CD1c-positive myeloid dendritic cell (primary cell): Measurements from ENCODE around the gene DIP2C.
"Not testable (repeated sequence)": the region's sequence is repeated elsewhere in the genome, so short reads cannot be mapped to it uniquely, and the experiment has no call there.

Experiments used
- DNase-seq: peaks from one replicate; pipeline ENCODE4 v3.0.0-alpha.2; 2016; ENCODE audit errors: extremely low spot score

DIP2C gene

DNA sequence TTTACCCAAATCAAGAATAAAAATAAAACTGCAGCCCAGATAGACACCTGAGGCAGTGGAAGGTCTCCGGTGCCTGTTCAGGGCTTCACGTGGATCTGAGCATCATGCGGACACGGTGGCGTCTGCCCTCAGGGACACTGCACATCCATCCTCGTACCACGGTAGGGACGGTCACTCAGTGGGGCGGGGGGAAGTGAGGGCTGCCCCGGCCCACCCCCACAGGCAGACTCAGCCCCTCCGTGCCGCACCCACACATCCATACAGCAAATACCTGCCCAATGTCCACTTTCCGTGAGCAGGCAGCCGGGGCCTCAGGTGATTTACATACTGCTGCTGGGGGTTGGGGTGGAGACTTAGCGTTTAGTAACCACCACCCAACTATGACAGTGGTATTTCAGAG lies 207.8 kb downstream of the DIP2C start:
- no peak for DNase-seq

DNA sequence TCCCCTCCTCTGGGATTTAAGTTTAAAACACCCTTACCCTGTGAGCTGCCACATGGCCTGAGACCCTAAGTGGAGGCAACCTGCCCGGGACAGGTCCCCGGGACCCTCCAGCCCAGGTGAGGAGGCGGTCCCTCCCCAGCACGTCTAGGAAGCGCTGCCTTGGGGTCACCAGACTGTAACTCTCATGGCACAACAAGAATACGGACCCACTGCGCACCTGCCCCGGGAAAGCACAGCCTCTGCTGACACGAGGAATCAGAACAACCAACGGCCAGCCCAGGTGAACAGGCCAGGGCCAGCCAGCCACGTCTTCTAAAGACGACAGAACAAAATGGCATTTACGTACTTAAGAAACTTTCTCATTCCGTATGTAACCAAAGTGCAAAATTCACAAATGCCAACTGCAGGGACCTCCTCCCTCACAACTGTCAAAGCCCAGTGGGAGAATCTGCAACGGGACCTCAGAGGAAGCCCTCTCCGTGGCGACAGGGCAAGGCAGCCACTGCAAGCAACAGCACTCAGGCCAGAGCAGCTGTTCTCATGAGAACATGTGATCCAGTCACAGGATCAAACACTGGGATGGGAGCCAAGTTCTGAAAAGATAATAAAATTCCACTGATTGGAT lies 208.4 kb downstream of the DIP2C start:
- DNase-seq, result no peak

DNA sequence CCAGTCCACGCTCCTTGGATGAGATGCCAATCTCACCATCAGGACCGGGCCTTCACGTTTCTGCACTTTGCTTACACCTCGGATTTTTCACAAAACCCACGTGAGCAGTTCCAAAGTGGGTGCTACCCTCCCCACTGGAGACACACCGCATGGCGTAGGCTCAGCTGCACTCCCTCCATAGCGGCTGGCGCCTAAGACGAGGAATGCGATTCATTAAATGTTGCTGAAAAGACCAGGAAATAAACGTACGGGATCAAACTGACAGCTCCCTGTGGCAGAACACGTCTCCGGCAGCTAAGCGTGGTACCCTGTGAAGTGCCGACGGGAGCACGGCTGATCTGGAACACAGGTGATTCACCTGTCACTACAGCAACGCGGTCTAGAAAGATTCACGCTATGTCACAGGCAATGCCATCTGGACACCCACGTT lies 209.0 kb downstream of the DIP2C start:
- DNase-seq, result no peak

DNA sequence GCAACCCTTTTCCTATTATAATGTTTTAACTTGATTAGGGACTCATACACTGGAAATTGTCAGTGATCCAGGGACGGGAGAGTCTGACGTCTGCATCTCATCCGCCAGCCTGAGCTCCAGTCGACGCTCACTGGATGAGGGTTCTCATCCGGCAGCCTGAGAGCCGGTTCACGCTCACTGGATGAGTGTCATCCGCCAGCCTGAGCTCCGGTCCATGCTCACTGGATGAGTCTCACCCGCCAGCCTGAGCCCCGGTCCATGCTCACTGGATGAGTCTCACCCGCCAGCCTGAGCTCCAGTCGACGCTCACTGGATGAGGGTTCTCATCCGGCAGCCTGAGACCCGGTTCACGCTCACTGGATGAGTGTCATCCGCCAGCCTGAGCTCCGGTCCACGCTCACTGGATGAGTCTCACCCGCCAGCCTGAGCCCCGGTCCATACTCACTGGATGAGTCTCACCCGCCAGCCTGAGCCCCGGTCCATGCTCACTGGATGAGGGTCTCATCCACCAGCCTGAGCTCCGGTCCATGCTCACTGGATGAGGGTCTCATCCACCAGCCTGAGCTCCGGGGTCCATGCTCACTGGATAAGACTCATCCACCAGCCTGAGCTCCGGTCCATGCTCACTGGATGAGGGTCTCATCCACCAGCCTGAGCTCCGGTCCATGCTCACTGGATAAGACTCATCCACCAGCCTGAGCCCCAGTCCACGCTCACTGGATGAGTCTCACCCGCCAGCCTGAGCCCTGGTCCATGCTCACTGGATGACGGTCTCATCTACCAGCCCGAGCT lies 209.6 kb downstream of the DIP2C start:
- DNase-seq, result not testable (repeated sequence)

DNA sequence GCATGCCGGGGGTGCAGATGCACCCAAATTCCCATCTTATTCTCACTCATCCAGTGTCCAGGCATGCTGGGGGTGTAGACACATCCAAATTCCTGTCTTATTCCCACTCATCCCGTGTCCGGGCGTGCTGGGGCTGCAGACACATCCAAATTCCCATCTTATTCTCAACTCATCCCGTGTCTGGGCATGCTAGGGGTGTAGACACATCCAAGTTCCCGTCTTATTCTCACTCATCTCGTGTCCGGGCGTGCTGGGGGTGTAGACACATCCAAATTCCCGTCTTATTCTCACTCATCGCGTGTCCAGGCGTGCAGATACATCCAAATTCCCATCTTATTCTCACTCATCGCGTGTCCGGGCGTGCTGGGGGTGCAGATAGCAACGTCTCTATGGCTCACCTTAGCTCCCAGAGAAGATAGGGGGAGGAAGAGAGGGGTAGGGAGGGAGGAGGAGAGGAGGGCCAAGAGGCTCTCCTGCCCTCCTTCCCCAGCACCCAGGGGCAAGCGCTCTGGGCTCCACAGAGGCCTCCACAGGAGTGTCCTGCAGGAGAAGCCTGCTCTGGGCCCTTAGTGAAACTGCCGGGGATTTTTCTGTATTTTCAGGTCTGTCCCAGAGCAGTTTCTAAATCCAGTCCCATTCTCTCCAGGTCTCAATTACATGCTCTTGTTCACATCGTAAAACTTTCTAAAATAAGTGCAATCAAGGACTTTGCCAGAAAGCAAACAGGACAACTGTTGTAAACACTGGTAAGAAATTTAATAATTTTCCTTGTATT lies 210.8 kb downstream of the DIP2C start:
- DNase-seq, result no peak

DNA sequence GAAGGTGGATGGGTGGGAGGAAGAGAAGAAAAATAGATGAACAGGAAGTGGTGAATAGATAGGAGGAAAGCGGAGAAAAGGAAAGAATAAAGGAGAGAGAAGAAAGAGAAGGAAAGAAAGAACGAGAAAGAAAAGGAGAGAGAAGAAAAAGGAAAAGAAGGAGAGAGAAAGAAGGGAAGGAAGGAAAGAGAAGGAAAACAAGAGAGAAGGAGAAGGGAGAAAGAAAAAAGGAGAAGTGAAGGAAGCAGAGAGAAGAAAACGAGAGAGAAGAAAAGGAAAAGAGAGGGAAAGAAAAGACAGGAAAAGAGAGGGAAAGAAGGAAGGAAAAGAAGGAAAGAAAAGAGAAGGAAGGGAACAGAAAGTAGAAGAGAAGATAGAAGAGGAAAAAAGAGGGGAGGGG lies 211.8 kb downstream of the DIP2C start:
- no peak for DNase-seq

DNA sequence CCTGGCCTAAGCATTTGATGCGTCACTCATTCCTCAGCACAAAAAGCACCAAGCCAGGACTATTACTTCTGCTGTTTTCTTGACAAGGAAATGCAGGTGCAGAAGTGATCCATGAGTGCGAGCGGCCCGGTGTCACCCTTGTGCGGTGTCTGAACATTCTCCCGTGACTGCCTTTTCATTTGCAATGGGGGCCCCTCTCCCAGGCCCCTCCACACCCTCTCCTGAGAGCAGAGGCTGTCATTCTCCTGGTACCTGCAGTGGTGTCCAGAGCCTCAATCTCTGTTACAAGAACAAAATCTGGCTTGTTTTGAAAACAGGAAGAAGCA lies 213.1 kb downstream of the DIP2C start:
- no peak for DNase-seq

DNA sequence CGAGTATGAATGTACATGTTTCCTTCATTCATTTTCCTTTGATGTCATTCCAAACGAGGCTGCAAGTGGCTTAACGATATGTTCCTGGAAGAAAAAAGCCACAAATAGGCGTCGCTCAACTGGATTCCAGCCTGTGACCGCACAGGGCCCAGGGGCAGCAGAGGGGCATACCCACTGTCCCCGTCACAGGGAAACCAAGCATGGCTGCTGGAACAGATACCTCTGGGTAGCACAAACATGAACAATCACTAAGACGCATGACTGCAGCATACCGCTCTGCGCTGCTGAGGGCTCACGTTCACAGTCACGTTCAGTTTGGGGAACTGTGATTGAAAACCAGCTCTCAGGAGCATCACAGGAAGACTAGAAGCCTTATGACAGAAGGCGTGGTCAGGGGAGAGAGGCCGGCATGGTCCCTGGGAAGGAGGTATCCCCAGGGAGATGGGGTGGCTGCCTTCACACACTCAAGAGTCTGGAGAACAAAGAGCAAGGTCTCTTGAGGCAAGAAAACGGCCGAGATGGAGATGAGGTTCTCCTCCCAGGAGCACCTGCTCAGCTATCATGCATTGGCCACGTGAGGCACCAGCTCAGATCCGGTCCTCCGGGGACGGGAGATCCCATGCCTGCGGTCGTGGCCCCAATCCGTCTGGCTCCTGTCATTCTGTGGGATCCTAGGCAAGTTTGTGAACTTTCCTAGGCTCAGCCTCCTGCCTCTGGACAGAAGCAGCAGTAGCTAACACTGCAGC lies 213.6 kb downstream of the DIP2C start:
- DNase-seq, result no peak

DNA sequence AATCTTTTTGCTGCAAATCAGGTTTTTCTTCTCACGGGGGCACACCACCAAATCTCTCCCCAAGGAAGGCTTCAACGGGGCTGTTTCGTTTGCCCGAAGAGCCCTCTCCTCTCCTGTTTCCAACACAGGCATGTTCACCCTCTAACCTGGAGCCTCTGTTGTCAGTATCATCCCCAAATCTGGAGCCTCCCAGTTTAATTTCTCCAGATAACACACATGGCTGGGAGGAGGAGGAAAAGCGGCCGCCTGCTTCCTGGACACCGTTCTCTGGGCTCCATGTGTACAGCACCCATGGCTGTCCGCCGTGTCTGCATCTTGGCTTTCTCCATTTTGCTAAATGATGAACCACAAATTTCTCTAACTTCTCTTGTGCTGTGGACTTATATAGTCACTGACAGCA lies 214.5 kb downstream of the DIP2C start:
- DNase-seq, result no peak

DNA sequence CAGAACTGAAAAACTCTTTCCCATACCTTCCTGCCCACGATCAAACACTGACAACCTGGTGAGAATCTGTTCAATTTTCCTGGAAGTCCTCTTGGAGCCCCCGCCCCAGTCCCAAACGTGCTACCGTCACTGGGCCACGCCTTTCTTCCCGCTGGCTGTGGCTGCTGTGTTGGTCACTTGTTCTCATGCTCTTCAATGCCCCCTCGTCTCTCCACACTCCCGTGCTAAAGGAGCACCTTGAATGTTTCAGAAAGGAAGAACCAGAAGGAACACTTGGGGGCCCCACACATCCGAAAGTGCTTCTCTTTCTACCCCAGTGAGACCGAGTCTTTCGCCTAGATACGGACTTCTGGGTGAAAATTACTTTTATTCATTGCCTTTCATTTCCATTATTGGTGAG lies 215.1 kb downstream of the DIP2C start:
- no peak for DNase-seq

DNA sequence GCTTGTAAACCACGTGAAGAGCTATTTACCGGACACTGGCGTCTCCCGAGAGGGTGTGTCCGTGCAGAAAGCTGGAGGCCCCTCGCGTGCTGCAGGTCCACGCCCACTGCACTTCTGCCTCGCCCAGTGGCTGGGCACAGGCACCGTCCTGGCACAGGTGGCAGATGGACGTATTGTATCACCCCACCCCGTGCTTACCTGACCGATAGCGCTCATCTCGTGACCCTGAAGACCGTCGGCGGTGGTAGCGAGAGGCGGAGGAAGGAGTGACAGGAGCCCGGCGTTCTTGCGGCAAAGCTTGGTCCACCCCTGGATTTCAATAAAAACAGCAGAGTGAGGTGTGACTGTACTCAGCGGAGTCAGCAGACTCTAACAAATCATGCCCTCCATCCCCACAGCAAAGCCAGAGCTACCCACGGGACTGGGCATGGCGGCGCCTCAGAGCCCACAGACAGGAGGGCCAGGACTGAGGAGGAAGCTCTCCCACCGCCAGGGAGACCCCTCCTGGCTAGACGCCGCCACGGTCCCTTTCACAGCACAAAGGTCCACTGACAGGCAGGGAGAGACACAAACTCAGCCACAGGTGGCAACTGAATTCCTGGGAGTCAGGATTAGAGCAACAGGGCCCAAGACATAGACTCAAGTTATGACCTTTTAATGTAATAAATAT lies 217.1 kb downstream of the DIP2C start:
- DNase-seq, result no peak

DNA sequence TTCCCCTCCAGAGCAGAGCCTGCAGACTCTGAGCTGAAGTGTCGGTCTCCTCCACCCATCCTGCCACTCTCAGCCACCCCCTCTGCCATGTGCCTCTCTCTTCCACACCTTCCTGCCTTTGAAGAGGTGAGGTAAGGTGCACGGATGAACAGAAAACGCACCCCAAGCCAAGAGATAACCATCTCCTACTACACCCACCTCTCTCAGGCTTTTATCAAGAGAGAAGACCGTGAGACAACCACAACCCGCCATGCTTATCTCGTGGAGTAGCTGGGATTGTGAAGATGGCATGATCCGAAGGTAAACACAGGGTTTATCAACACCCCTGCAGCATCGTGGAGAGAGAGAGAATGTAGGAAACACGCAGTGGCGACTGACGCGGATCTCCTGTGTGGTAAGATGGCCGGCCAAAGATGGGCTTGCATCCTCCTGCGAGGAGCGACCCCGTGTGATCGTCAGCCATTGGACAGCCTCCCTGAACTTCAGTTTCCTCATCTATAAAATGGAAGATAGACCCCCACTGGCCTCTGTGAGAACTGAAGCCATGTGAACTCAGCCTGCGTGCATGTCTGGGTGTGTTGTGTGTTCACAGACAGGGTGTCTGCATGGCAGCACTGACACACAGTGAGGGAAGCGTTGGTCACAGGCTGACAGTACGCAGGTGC lies 219.0 kb downstream of the DIP2C start:
- no peak for DNase-seq

DNA sequence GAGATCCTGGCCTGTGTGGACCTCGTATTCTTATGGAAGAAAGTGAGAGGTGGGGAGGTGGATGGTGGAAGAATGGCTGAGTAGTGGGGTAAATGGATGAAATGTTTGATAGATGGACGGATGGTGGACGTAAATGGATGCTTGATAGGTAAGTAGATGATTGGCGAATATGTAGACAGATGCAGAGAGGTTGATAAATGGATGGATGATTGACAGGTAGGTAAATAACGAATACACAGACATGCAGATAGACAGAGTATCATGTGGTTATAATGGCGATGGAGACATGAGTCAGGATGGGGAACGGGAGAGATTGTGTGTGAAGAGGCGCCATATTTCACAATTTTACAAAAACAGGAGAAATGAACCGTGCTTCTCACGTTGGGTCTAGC lies 219.5 kb downstream of the DIP2C start:
- DNase-seq, result no peak

DNA sequence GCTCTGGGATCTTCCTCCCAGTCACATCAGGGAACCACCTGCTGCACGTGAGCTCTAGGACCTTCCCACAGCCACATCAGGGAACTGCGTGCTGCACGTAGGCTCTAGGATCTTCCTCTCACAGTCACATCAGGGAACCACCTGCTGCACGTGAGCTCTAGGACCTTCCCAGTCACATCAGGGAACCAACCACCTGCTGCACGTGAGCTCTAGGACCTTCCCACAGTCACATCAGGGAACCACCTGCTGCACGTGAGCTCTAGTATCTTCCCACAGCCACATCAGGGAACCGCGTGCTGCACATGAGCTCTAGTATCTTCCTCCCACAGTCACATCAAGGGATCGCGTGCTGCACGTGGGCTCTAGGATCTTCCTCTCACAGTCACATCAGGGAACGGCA lies 229.7 kb downstream of the DIP2C start:
- DNase-seq, result no peak

DNA sequence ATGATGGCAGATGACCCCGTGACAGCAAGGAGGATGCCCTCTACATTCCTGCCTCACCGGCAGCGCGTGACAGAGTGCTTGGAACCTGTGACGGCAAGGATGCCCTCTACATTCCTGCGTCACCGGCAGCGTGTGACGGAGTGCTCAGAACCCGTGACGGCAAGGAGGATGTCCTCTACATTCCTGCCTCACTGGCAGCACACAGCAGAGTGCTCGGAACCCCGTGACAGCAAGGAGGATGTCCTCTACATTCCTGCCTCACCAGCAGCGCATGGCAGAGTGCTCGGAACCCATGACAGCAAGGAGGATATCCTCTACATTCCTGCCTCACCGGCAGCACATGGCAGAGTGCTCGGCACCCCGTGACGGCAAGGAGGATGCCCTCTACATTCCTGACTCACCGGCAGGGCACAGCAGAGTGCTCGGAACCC lies 231.0 kb downstream of the DIP2C start:
- DNase-seq, result no peak

DNA sequence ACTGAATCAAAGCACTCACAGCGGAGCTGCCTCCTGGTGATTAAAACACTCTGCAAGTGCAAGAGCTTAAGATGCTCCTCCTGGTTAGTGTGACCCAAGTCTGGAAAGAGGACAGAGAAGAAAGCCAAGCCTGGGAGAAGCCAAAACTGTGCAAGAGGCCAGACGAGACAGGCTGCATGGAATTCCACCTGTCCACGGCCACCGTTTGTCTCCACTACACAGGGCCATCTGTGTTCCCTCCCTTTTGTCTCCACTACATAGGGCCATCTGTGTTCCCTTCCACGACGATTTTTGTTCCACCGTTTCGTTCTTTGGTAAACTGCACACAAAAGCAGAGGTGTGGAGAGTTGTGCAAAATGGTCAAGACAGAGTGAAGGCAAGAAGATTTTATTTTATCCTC lies 233.0 kb downstream of the DIP2C start:
- DNase-seq, result no peak

DNA sequence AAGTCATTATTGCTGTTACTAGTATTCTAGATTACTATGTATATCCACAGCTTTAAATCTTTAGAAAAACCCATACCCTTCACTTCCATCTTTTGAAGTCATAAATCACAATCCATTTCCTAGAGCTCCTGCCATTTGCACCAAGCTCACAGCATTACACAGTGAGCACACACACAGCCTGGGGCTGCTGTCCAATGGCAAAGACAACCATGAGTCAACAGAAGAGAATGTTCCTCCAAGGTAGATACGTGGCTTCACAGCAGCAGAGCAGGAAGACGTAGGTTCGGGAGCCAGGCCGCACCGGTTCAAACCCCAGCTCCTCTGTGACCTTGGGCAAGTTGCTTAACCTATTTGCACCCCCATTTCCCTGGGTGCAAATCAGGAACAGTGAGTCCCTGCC lies 234.6 kb downstream of the DIP2C start:
- no peak for DNase-seq

DNA sequence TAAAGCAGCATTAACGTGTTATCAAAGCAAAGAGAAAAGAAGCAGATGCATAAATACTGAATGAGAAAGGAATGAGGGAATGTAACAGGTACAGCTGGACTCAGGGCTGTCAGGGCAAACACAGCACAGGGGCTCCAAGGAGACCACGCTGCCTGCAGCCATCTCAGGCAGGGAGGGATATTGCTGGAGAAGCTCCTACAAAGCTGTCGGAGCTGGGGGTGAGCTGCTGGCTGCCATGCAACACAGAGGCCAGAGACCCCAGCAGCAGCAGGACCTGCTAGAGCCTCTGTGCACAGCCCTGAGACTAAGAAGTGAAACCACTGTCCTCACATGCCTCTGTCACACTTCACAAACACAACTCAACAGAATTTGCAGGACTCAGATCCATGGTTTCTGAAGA lies 235.8 kb downstream of the DIP2C start:
- no peak for DNase-seq

DNA sequence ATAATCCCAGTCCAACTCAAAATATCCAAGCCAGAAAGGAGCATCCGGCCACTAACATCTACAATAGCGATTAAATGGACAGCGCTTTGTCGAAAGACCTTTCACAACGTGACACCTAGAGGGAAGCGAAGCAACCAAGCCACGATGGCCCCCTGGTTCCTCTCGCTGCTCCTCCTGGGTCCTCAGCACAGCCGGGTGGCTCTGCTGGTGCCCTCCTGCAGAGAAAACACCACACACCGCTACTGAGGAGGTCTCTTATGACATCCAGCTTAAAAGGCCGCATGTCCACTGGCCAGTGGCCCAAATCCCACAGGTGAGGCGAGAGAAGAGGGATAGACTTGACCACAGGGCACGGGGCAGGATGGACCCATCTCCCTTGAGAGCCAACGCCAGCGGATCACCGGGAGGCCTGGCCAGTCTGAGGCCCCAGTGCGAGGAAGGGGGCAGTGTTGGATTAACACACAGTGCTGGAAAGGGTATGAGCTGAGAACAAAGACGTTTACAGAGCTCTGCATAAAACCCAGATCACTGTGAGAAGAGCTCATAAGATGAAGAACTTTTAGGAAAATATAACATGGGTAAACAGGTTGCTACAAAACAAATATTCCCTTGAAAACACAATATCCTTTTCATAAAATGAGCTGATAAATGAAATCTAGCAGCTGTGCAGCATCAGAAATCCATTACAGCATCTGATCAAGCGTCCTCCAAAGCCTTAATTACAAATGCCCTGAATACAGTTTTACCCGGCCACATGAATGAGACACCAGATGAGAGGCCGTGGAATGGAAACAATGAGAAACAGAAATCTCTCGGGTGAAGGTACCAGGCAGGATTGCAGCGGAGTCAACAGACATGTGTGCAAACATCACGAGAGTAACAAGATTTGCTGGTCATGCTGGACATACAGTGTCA lies 236.7 kb downstream of the DIP2C start:
- DNase-seq, result no peak

DNA sequence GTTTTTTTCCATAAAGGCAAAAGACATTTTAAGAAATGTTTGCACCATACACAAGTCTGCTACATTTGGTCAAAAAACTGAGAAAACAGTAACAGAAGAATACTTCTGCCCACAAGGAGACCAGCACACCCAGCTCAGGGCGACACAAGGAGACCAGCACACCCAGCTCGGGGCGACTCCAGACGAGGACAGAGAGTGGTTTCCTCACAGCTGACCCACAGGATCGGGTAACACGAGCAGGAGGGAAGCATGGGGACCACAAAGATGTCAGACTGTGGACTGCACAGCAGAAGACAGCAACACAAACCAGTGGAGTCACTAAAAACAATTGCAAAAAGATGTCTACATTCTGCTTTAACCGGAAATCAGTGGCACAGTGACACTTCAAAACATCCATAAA lies 237.6 kb downstream of the DIP2C start:
- DNase-seq, result no peak
